Nephron progenitor cell (in vitro differentiated cells): ENCODE measurements around the gene MCTP2.

Source experiments
- DNase-seq: peaks from one replicate; pipeline ENCODE4 v3.0.0; 2021
- H3K27ac Mint-ChIP-seq: 2 replicates; pipeline ENCODE4 v1.8.0; 2021; ENCODE audit warnings: mild to moderate bottlenecking, moderate library complexity, mixed read lengths
- H3K27me3 Mint-ChIP-seq: 2 replicates; pipeline ENCODE4 v1.8.0; 2021; ENCODE audit warnings: mild to moderate bottlenecking, low read depth, mixed read lengths; ENCODE audit not compliant: poor library complexity
- H3K36me3 Mint-ChIP-seq: 2 replicates; pipeline ENCODE4 v1.8.0; 2021; ENCODE audit warnings: low read depth, mixed read lengths
- H3K4me1 Mint-ChIP-seq: 2 replicates; pipeline ENCODE4 v1.8.0; 2021; ENCODE audit warnings: mixed read lengths
- H3K4me3 Mint-ChIP-seq: 2 replicates; pipeline ENCODE4 v1.8.0; 2021; ENCODE audit warnings: mild to moderate bottlenecking, moderate library complexity, mixed read lengths
- H3K9me3 Mint-ChIP-seq: 2 replicates; pipeline ENCODE4 v1.8.0; 2021; ENCODE audit warnings: mild to moderate bottlenecking, moderate library complexity, mixed read lengths
- TF ChIP-seq, protein P1 (sequence below): fragments of 200-600 bp; sonication (generic); IDR thresholded peaks from 2 replicates; pipeline ENCODE4 v1.5.0; 2021; ENCODE audit warnings: antibody characterized with exemption

The MCTP2 gene

DNA sequence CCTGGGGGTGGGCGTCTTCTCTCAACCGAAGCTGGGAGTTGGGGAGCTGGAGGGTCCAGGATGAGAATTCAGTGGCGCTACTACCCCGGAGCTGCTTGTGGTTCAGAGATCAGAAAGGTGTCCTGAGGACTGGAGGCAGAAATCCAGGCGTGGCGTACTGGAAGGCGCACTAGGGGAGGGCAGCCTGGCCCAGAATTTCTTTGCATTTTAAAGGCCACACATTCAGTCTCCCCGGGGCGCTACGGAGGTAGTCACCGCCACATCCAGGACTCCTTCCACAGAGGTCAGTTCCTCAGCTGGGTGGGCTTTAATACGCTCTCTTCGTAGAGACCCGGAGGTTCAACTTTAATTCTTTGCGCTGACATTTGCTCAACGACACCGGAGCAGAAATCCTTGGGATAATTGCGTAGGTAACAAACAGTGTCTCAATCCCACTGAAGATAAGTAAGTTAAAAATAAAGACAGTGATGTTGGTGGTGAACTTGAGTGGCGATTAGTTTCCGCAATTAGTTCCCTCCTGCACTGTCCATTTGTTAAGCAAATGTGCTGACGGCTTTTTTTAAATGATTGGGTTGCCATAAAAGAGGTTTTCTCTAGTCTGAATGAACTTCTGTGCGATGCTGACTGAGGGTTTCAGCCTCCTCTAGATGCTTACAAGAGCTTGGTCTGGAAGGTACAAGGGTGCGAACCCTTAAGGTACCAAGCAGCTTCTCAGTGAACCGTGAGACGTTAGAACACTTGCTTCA, 535 bp downstream of the MCTP2 start:
- H3K36me3 Mint-ChIP-seq, result no peaks in the 10 kb centered on the region
- H3K27me3 Mint-ChIP-seq, result peaks cover 64% of the 10 kb centered on the region
- TF ChIP-seq, protein P1, sequence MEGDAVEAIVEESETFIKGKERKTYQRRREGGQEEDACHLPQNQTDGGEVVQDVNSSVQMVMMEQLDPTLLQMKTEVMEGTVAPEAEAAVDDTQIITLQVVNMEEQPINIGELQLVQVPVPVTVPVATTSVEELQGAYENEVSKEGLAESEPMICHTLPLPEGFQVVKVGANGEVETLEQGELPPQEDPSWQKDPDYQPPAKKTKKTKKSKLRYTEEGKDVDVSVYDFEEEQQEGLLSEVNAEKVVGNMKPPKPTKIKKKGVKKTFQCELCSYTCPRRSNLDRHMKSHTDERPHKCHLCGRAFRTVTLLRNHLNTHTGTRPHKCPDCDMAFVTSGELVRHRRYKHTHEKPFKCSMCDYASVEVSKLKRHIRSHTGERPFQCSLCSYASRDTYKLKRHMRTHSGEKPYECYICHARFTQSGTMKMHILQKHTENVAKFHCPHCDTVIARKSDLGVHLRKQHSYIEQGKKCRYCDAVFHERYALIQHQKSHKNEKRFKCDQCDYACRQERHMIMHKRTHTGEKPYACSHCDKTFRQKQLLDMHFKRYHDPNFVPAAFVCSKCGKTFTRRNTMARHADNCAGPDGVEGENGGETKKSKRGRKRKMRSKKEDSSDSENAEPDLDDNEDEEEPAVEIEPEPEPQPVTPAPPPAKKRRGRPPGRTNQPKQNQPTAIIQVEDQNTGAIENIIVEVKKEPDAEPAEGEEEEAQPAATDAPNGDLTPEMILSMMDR, result no peak
- no peak for DNase-seq
- no peak overlapping the region for H3K27ac Mint-ChIP-seq
- H3K4me3 Mint-ChIP-seq, result peak overlapping the region; percentile 80
- no peaks in the 10 kb centered on the region for H3K9me3 Mint-ChIP-seq
- H3K4me1 Mint-ChIP-seq, result peaks cover 14% of the 10 kb centered on the region

DNA sequence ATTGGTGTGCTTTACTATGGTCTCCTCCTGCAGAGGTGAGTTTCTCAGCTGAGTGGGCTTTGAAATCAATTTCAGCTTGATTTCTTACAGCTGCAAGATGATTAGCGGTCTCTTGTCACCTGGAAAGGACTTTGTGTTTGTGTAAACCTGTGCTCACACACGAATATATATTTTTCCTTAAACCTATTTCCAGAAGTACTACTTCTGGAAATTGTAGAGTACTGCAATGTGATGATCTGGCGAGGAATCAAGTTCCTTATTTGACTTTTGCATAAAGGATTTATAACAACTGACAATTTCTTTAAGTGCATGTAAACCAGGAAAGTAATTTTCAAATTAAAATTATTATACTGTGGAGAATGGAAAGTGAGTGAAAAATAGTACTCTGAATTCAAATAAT, 2.1 kb downstream of the MCTP2 start:
- peaks cover 52% of the 10 kb centered on the region for H3K27me3 Mint-ChIP-seq
- H3K9me3 Mint-ChIP-seq, result no peaks in the 10 kb centered on the region
- TF ChIP-seq, protein P1, result no peak
- no peaks in the 10 kb centered on the region for H3K36me3 Mint-ChIP-seq
- no peak overlapping the region for H3K4me3 Mint-ChIP-seq
- peaks cover 14% of the 10 kb centered on the region for H3K4me1 Mint-ChIP-seq
- DNase-seq, result no peak
- no peak overlapping the region for H3K27ac Mint-ChIP-seq

DNA sequence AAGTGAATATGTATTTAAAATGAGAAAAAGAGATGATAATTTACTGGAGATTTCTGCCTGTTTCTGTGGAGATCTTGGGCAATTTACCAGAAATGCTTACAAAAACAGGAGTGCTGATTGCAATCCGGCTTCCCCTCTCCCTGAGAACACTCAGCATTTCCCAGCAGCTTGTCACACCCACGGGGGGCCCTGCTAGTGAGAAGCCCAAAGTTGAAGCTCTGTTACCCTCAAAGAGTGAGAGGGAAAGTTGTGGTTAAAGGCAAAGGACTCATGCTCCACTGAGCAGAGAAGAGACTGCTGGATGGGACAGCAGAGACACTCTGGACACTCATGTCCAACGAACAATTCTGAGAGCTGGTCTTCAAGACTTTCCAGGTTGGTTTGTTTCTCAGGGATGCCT, 2.9 kb downstream of the MCTP2 start:
- Mint-ChIP-seq H3K27ac (no peak overlapping the region), H3K4me1 (peaks cover 14% of the 10 kb centered on the region), H3K27me3 (peaks cover 45% of the 10 kb centered on the region), H3K4me3 (no peak overlapping the region), H3K36me3 (no peaks in the 10 kb centered on the region), H3K9me3 (no peaks in the 10 kb centered on the region)
- TF ChIP-seq, protein P1, result no peak
- DNase-seq, result no peak

DNA sequence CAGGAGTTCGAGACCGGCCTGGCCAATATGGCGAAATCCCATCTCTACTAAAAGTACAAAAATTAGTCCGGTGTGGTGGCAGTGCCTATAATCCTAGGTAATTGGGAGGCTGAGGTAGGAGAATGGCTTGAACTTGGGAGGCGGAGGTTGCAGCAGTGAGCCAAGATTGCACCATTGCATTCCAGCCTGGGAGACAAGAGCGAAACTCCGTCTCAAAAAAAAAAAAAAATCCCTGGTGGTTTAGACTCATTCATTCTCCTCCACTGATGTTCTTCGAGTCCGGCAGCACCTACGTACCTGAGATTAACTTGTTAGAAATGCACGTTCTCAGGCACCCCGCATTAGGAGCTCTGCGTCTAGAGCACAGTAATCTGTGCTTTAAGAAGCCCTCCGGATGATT, 3.7 kb downstream of the MCTP2 start:
- DNase-seq, result no peak
- H3K27me3 Mint-ChIP-seq, result peaks cover 37% of the 10 kb centered on the region
- no peak overlapping the region for H3K27ac Mint-ChIP-seq
- peaks cover 12% of the 10 kb centered on the region for H3K4me1 Mint-ChIP-seq
- H3K9me3 Mint-ChIP-seq, result no peaks in the 10 kb centered on the region
- TF ChIP-seq, protein P1, result no peak
- no peaks in the 10 kb centered on the region for H3K36me3 Mint-ChIP-seq
- no peak overlapping the region for H3K4me3 Mint-ChIP-seq

DNA sequence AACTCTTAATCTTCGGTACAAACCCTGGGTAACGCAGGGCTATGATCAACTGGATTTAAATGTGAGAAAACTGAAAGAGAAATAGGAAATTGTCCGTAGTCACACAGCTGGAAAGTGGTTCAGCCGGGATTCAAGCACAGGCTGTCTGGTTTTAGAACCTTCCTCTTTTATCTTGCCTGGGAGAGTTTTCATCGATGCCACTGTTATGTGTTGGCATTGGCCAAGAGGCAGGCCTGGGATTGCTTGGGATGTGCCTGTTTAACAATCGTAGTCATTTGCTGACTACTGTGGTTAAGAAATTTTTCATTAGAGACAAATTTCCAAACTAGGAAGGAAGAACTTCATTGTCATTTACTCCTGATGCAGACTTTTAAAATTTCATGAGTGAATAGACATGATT, 4.3 kb downstream of the MCTP2 start:
- peaks cover 31% of the 10 kb centered on the region for H3K27me3 Mint-ChIP-seq
- no peak overlapping the region for H3K27ac Mint-ChIP-seq
- peaks cover 6% of the 10 kb centered on the region for H3K4me1 Mint-ChIP-seq
- H3K4me3 Mint-ChIP-seq, result no peak overlapping the region
- no peak for DNase-seq
- H3K9me3 Mint-ChIP-seq, result no peaks in the 10 kb centered on the region
- TF ChIP-seq, protein P1, result no peak
- no peaks in the 10 kb centered on the region for H3K36me3 Mint-ChIP-seq

DNA sequence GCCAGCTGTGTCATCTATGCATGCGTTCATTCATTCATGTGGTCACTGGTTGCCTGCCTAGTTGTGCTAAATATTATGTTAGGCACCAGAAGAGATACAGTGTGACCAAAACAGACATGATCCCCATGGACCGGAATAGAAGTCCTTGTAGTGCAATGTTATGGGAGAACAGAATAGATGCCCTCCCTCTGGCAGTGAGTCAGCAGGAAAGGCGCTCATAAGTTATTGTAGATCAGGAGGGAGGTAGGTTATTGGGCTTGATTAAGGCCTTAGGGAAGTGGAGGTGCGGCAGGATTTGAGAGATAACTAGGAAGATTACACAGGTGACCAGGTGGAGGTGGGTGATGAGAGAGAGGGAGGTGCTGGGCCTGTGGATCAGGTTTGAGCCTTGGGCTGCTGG, 5.2 kb downstream of the MCTP2 start:
- no peaks in the 10 kb centered on the region for H3K36me3 Mint-ChIP-seq
- H3K4me3 Mint-ChIP-seq, result no peak overlapping the region
- no peaks in the 10 kb centered on the region for H3K9me3 Mint-ChIP-seq
- H3K27ac Mint-ChIP-seq, result no peak overlapping the region
- TF ChIP-seq, protein P1, result no peak
- no peak for DNase-seq
- H3K4me1 Mint-ChIP-seq, result no peaks in the 10 kb centered on the region
- peaks cover 23% of the 10 kb centered on the region for H3K27me3 Mint-ChIP-seq
